Measurements from ENCODE around the gene NDUFB8. TPM values are rescaled to one million over a fixed set of nuclear protein-coding genes. Genes with fewer than 3 reads are reported as not detected.

Gene NDUFB8
- total and polyA plus RNA-seq, 2 of the 4 experiments (the other 2 are of a cell fraction) = 99.1 to 265 TPM

- no peaks in the 10 kb centered on the region for H3K9me3 ChIP-seq (ENCODE audit: control insufficient read depth, insufficient read depth, low read length)
- no peaks in the 10 kb centered on the region for H3K79me1 ChIP-seq (ENCODE audit: low read depth in 1 of 2, low read length in 2 of 2)
- no peak for ATAC-seq (ENCODE audit: low read depth)
- no peak overlapping the region for H2AK9ac ChIP-seq (replicated peaks; ENCODE audit: low read depth, low read length, poor library complexity)
- H4K5ac ChIP-seq (ENCODE audit: low read depth, low read length) = no peak overlapping the region
- H3K4ac ChIP-seq (ENCODE audit: low read depth, low read length) = no peak overlapping the region
- BruUV-seq (replicated peaks) = no TSS peak
- H3K56ac ChIP-seq (ENCODE audit: extremely low read depth, insufficient read depth, low read length) = no peak overlapping the region
- H3K36me3 ChIP-seq (ENCODE audit: control insufficient read depth, insufficient read depth, low read length) = no peaks in the 10 kb centered on the region
- ChIA-PET CTCF (no interaction called here), POLR2A (ENCODE audit: unreplicated experiment) (no interaction called here)
- H3K9me1 ChIP-seq (ENCODE audit: insufficient read depth, low read length) = peaks cover 3% of the 10 kb centered on the region; the same call in 1 of the 2 replicates
- H2BK20ac ChIP-seq (ENCODE audit: low read depth, low read length) = no peak overlapping the region
- H4K91ac ChIP-seq (ENCODE audit: insufficient read depth, low read depth, low read length) = no peak overlapping the region
- no peak overlapping the region for H2BK5ac ChIP-seq (ENCODE audit: low read depth, low read length, poor library complexity, severe bottlenecking)
- H4K8ac ChIP-seq (ENCODE audit: low read depth in 2 of 2, low read length in 2 of 2) = no peak overlapping the region
- 60% methylated on average over 5 of the region's 9 CpGs; no CpG with 5 or more reads in 1 of the 2 experiments for WGBS, 2 experiments (ENCODE audit: extremely low coverage in 2 of 2, insufficient read length in 1 of 2)
- no peak overlapping the region for H3K4me2 ChIP-seq (ENCODE audit: low read depth, low read length)
- no peak overlapping the region for H3K14ac ChIP-seq (replicated peaks; ENCODE audit: low read depth, low read length)
- H3K23ac ChIP-seq (ENCODE audit: low read depth, low read length) = no peak overlapping the region
- no peak overlapping the region for H3K9ac ChIP-seq (ENCODE audit: low read depth, low read length)
- dilution Hi-C loops (cut with HindIII; ENCODE audit: low sequenced_read_pairs, unreplicated experiment) (no loop called here), in situ Hi-C loops (cut with MboI; ENCODE audit: low sequenced_read_pairs) (no loop called here), intact Hi-C loops (cut with micrococcal nuclease) (loop anchor here (10.0 kb wide), 1 partner anchor 449 kb away; no protein-coding TSS in a partner anchor)
- H2AK5ac ChIP-seq (ENCODE audit: low read depth, low read length) = no peak overlapping the region
- no peaks in the 10 kb centered on the region for H4K20me1 ChIP-seq (ENCODE audit: insufficient read depth, low read length)
- no peak overlapping the region for H2AFZ ChIP-seq (replicated peaks; ENCODE audit: low read length, poor library complexity)
- peaks cover 62% of the 10 kb centered on the region for H3K27me3 ChIP-seq (ENCODE audit: control insufficient read depth, insufficient read depth, low read length)
- DNase-seq = no peak
- H3K18ac ChIP-seq (ENCODE audit: low read depth, low read length) = no peak overlapping the region
- TF ChIP-seq ELK1 (IDR thresholded peaks at IDR 0.05; ENCODE audit: borderline replicate concordance, low read depth, low read length) = no peak
- no peak for TF ChIP-seq MAZ (IDR thresholded peaks at IDR 0.05; ENCODE audit: borderline replicate concordance, low read depth, low read length)
- no peak for TF ChIP-seq FOS (IDR thresholded peaks at IDR 0.05; ENCODE audit: low read depth, low read length)
- no peak for TF ChIP-seq SMC3 (IDR thresholded peaks at IDR 0.05; ENCODE audit: low read depth, low read length)
- no peak for TF ChIP-seq POLR2A (IDR thresholded peaks at IDR 0.05; ENCODE audit: low read depth, low read length)
- TF ChIP-seq RFX5 (IDR thresholded peaks at IDR 0.05; ENCODE audit: low read depth, low read length) = no peak
- no peak for TF ChIP-seq RAD21 (IDR thresholded peaks at IDR 0.05; ENCODE audit: low read length)
- no peak for TF ChIP-seq NFE2L2 (IDR thresholded peaks at IDR 0.05; ENCODE audit: low read depth, low read length)
- no peak for TF ChIP-seq MAFK (IDR thresholded peaks at IDR 0.05; ENCODE audit: low read depth, low read length)
- TF ChIP-seq CEBPB (IDR thresholded peaks at IDR 0.05; ENCODE audit: low read depth, low read length) = no peak
- no peak overlapping the region for H3K4me3 ChIP-seq (ENCODE audit: insufficient read depth, low read depth, low read length)
- no peak overlapping the region for H3K27ac ChIP-seq (ENCODE audit: insufficient read depth, low read length)
- H3K4me1 ChIP-seq (ENCODE audit: control insufficient read depth, insufficient read depth, low read length) = peaks cover 2% of the 10 kb centered on the region
- H2BK120ac ChIP-seq (ENCODE audit: low read depth, low read length) = no peak overlapping the region
- no peak overlapping the region for H2BK15ac ChIP-seq (ENCODE audit: low read depth, low read length)
Observed at GRCh38 chr10:100565206-100565985, 35.7 kb upstream of the NDUFB8 start.

All from IMR-90 (cell line).